Hepatocyte (in vitro differentiated cells): ENCODE data around the gene SIGLEC1.

Experiments
- CTCF ChIP-seq: fragments of 200-600 bp; sonication (generic); IDR thresholded peaks from 2 replicates; pipeline ENCODE4 v1.5.1; 2016; ENCODE audit warnings: antibody characterized with exemption, mild to moderate bottlenecking; ENCODE audit not compliant: poor library complexity
- EZH2phosphoT487 ChIP-seq: fragments of 200-600 bp; sonication (generic); IDR thresholded peaks from one replicate; pipeline ENCODE4 v1.6.1; 2018; ENCODE audit warnings: antibody characterized with exemption, mild to moderate bottlenecking, low read depth, moderate library complexity; ENCODE audit not compliant: unreplicated experiment, severe bottlenecking

GRCh38 chr20:3701061-3701998 is 11.1 kb downstream of the SIGLEC1 start:
- TF ChIP-seq CTCF (no peak), EZH2phosphoT487 (no peak)
